Tongue (tissue), 2 donors: ENCODE results near the gene KLHL36. TPM values are rescaled to one million over a fixed set of nuclear protein-coding genes. Genes with fewer than 3 reads are reported as not detected.

Source experiments
- DNase-seq: peaks from one replicate; pipeline ENCODE4 v3.0.0-alpha.2; 2015
- total RNA-seq: library from RNA; depleted of rRNA; stranded (reverse); fragments of >200 nt; gene quantifications from one replicate; pipeline ENCODE4 v1.2.3, GENCODE V29; 2014

KLHL36 gene
- total RNA-seq, 1 donor from 2014 or later: 34.8 TPM

- DNase-seq: no peak
These were observed 542 bp downstream of the KLHL36 start for GRCh38 chr16:84648595-84649510.

DNA sequence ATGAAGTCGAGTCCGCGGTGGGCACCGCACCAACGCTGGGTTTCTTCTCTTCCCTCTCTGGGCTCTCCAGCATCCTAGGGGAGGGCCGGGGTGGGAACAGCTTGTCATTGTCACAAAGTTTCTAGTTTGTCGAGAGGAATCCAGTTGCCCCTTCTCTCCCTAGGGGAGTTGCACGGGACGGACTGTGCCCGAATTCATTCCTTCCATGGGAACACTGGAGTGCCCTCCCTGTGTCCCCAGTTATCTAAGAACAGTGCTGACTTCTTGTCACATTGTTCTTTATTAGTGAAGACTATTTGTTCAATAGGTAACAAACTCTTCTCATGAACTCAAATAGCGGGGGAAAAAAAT lies 1.2 kb downstream of the KLHL36 start:
- DNase-seq: no peak

GRCh38 chr16:84650062-84650991 lies 2.0 kb downstream of the KLHL36 start:
- DNase-seq: no peak

GRCh38 chr16:84652566-84652965 lies 4.3 kb downstream of the KLHL36 start:
- no peak for DNase-seq

DNA sequence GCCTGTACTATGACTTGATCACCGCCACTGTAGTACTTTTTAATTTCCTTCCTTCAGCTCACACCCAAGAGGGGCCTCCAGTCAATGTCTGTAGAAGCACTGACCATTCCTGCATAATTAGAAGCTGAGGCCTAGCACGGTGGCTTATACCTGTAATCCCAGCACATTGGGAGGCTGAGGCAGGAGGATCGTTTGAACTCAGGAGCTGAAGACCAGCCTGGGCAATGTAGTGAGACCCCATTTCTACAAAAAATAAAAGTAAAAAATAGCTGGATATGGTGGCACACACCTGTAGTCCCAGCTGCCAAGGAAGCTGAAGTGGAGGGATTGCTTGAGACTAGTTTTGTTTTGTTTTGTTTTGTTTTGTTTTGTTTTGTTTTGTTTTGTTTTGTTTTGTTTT lies 5.9 kb downstream of the KLHL36 start:
- no peak for DNase-seq

DNA sequence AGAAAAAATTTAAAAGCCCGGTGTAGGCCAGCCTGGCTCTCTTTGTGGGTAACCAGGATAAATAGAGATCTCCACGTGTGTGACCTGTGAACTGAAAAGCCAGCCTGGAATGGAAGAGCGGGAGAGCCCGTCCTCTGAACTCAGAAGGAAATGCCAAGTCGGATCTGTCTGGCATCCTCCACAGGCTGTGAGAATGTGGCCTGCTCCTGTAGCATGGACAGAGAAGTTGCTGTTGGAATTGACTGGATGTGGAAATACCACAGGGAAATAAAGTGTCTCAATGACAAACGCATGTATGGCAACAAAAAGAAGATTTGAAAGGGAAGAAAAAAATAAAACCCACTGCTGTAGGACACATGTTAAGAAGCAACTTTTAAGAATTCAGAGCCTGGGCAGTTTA lies 6.7 kb downstream of the KLHL36 start:
- DNase-seq: no peak

- DNase-seq: no peak
These were observed 8.3 kb downstream of the KLHL36 start for GRCh38 chr16:84656649-84657048.

GRCh38 chr16:84657229-84657837 lies 9.0 kb downstream of the KLHL36 start:
- DNase-seq: no peak

DNA sequence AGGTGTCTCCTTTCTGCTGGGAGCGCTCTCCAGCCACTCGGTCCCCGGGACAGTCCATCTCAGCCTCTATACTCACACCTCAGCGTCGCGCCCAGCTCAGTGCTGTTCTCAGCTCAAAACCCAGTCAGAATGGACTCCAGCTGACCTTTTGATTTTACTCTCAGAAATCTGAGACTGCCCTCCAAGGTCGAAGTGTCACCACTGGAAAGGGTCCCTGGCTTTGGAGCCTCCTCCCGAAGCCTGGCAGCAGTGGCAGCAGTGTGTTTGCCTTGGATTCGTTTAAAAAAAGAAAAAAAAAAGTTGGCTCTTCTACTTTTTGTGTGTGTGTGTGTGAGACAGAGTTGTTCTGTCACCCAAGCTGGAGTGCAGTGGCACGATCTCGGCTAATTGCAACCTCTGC lies 10.4 kb downstream of the KLHL36 start:
- DNase-seq: no peak

- no peak for DNase-seq
These were observed 11.5 kb downstream of the KLHL36 start for GRCh38 chr16:84659656-84660300.

DNA sequence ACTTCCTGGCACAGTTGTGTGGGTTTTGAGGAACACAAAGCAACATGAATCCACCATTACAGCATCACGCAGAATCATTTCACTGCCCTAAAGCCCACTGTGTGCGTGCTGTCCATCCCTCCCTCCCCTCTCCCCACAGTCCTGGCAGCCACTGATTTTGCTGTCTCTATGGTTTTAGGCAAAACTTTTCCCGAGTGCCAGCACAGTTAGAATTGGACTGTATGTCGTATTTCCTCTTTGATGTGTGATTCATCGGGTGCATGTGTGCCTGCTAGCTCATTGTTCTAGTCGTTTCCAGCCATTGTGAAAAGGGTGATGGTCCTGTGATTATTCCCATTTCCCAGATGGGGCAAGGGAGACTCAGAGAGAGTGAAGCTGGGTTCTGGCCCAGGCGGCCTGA lies 12.7 kb downstream of the KLHL36 start:
- DNase-seq: no peak

- no peak for DNase-seq
These were observed 13.2 kb downstream of the KLHL36 start for GRCh38 chr16:84661418-84662060.

- DNase-seq: no peak
These were observed 14.2 kb downstream of the KLHL36 start for GRCh38 chr16:84662471-84662870.

GRCh38 chr16:84663433-84664101 lies 15.3 kb downstream of the KLHL36 start:
- DNase-seq: no peak

DNA sequence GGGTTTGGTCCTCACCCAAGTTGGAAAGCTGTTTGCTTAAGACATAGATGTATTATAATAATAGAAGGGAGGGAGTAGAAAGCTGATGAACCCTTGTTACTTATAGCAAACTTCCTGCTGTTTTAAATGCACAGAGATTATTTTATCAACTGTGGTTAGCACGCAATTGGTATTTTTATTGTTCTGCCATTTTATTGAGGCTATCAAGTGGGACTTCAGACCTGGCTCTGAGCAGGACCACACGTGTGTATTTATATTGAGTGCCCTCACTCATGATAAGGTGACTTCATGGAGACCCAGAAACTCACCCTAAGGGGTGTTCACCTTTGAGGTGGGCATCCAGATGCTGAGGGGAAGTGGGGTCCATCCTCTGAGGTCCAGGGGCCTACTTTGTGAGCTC lies 17.0 kb downstream of the KLHL36 start:
- no peak for DNase-seq

GRCh38 chr16:84665843-84666242 lies 17.5 kb downstream of the KLHL36 start:
- no peak for DNase-seq

DNA sequence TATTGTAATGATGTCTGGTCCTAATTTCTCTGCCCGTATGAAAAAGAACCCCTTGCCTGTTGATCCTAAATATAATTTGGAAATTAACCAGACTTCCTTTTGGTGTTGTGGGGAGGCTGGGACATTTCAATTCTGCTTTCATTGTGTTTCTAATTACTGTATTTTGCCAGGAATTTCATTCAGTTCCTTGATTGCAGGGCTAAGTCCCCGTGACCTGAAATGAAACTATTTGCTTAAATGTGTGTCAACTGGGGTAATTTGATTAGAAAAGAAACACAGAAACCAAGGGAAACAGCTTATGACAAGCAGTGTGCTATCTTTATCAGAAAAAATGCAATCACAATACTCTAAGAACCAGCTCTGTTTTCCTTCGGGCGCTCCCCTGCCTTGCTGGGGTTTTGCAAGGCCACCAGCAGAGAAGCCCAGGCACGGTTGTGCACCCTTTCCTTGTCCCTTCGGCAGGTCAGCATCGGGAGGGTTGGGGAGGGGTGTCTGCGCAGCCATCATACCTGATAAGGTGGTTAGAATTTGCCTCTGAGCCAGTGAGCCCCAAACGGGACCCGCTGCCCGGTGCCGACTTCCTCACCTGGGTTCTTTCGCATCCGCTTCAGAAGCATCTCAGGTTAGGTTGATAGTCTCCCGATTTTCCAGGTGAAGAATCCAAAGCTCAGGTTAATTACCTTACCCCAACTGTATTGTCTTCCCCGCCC lies 19.4 kb downstream of the KLHL36 start:
- peak; percentile 16 for DNase-seq

- DNase-seq: no peak
These were observed 21.8 kb downstream of the KLHL36 start for GRCh38 chr16:84670063-84670462.

GRCh38 chr16:84672276-84673202 lies 24.2 kb downstream of the KLHL36 start:
- peak; percentile 75 for DNase-seq
